ENCODE data around the gene KRTAP5-5.

- TF ChIP-seq, protein P1, sequence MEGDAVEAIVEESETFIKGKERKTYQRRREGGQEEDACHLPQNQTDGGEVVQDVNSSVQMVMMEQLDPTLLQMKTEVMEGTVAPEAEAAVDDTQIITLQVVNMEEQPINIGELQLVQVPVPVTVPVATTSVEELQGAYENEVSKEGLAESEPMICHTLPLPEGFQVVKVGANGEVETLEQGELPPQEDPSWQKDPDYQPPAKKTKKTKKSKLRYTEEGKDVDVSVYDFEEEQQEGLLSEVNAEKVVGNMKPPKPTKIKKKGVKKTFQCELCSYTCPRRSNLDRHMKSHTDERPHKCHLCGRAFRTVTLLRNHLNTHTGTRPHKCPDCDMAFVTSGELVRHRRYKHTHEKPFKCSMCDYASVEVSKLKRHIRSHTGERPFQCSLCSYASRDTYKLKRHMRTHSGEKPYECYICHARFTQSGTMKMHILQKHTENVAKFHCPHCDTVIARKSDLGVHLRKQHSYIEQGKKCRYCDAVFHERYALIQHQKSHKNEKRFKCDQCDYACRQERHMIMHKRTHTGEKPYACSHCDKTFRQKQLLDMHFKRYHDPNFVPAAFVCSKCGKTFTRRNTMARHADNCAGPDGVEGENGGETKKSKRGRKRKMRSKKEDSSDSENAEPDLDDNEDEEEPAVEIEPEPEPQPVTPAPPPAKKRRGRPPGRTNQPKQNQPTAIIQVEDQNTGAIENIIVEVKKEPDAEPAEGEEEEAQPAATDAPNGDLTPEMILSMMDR (IDR thresholded peaks at IDR 0.05; ENCODE audit: low read length): no peak
- TF ChIP-seq EZH2 (IDR thresholded peaks at IDR 0.05; ENCODE audit: borderline replicate concordance, low read length): no peak
Observed at GRCh38 chr11:1625541-1625940, 4.0 kb upstream of the KRTAP5-5 start.

Measured in OCI-LY1 (cell line).